HCT116 (cell line): Measurements from ENCODE around the gene CCDC127. TPM values are rescaled to one million over a fixed set of nuclear protein-coding genes. Genes with fewer than 3 reads are reported as not detected.

ENCODE experiments used
- ATAC-seq: fragments of 200-7000 bp; cut with Tn5 transposase; 2 replicates; pipeline ENCODE4 v1.9.1; 2020; ENCODE audit warnings: mild to moderate bottlenecking, moderate library complexity
- BruUV-seq: library from RNA; stranded (reverse); fragments of 400-500 nt; replicated peaks from 2 replicates; lab custom pipeline; 2021; lab: Mats Ljungman, UMichigan
- CTCF ChIA-PET: fragments of 300-600 bp; sonication (Branson Sonifier 250); formaldehyde crosslinking; loops from one replicate; lab custom pipeline; 2021; ENCODE audit warnings: antibody characterized with exemption; lab: Charles Lee
- POLR2A ChIA-PET: fragments of 300-600, 350-600 bp; sonication (Branson Sonifier 250); formaldehyde crosslinking; loops from one replicate; lab custom pipeline; 2021; ENCODE audit warnings: antibody characterized with exemption; lab: Charles Lee
- RAD21 ChIA-PET, 2 experiments: fragments of 300-600 bp; sonication (Branson Sonifier 250); formaldehyde crosslinking; loops; one replicate each; lab custom pipeline; 2023; ENCODE audit warnings: low total read pairs in 2 of 2; ENCODE audit not compliant: uncharacterized antibody in 2 of 2, unreplicated experiment in 2 of 2, low non-redundant PET in 1 of 2; lab: Charles Lee
- DNase-seq: peaks from one replicate; pipeline ENCODE4 v3.0.0-alpha.2; 2010; ENCODE audit warnings: low read depth, low spot score
- H2AFZ ChIP-seq: fragments of 200-600 bp; shearing (Covaris generic), sonication (generic); 2 replicates; pipeline ENCODE4 v1.6.1; 2017; ENCODE audit warnings: low read depth, mixed run types, mixed read lengths, antibody characterized with exemption, low read length; ENCODE audit not compliant: poor library complexity, severe bottlenecking
- H3K27ac ChIP-seq: 2 replicates; pipeline ENCODE4 v1.5.1; 2012; ENCODE audit warnings: low read depth, low read length
- H3K27me3 ChIP-seq: fragments of 200-600 bp; sonication (generic); 2 replicates; pipeline ENCODE4 v1.6.1; 2016; ENCODE audit warnings: mixed run types, low read length, mixed read lengths; ENCODE audit not compliant: insufficient read depth
- H3K36me3 ChIP-seq, 2 experiments: fragments of 200-500 bp in 1 of 2; fragments of 200-600 bp in 1 of 2; sonication (Bioruptor generic) in 1 of 2; sonication (generic) in 1 of 2; 2 replicates each; pipeline versions ENCODE4 v1.5.1 to v1.6.1; 2014 to 2016; ENCODE audit warnings: low read length in 2 of 2, inconsistent platforms in 1 of 2, mixed read lengths in 1 of 2, mixed run types in 1 of 2; ENCODE audit not compliant: insufficient read depth in 2 of 2, control insufficient read depth in 1 of 2
- H3K4me1 ChIP-seq, 2 experiments: fragments of 200-600 bp in 1 of 2; sonication (generic) in 1 of 2; 2 replicates each; pipeline versions ENCODE4 v1.5.1 to v1.6.1; 2012 to 2017; ENCODE audit warnings: low read length in 2 of 2, inconsistent platforms in 1 of 2, mild to moderate bottlenecking in 1 of 2, mixed read lengths in 1 of 2, mixed run types in 1 of 2, moderate library complexity in 1 of 2; ENCODE audit not compliant: insufficient read depth in 2 of 2, control insufficient read depth in 1 of 2
- H3K4me2 ChIP-seq: fragments of 200-600 bp; sonication (generic); 2 replicates; pipeline ENCODE4 v1.6.1; 2017; ENCODE audit warnings: mixed run types, low read length, mixed read lengths
- H3K4me3 ChIP-seq, 2 experiments: fragments of 200-600 bp in 1 of 2; sonication (generic) in 1 of 2; replicated peaks in 1 of 2; 2 replicates each; pipeline ENCODE4 v1.5.1; 2011 to 2016; ENCODE audit warnings: low read length in 2 of 2, control low read depth in 1 of 2, low read depth in 1 of 2, mild to moderate bottlenecking in 1 of 2, mixed read lengths in 1 of 2, mixed run types in 1 of 2
- H3K79me2 ChIP-seq: fragments of 200-600 bp; sonication (generic); 2 replicates; pipeline ENCODE4 v1.6.1; 2017; ENCODE audit warnings: mild to moderate bottlenecking, mixed run types, low read length, moderate library complexity, mixed read lengths; ENCODE audit not compliant: insufficient read depth
- H3K9ac ChIP-seq: fragments of 200-600 bp; sonication (generic); 2 replicates; pipeline ENCODE4 v1.6.1; 2016; ENCODE audit warnings: low read length, mixed read lengths
- H3K9me2 ChIP-seq: fragments of 200-600 bp; sonication (generic), shearing (Covaris generic); 2 replicates; pipeline ENCODE4 v1.6.1; 2017; ENCODE audit warnings: mixed run types, mild to moderate bottlenecking, moderate library complexity; ENCODE audit not compliant: insufficient read depth
- H3K9me3 ChIP-seq, 2 experiments: fragments of 200-500 bp in 1 of 2; fragments of 200-600 bp in 1 of 2; sonication (Bioruptor generic) in 1 of 2; sonication (generic) in 1 of 2; 2 replicates each; pipeline ENCODE4 v1.6.1; 2014 to 2017; ENCODE audit warnings: low read length in 2 of 2, mixed read lengths in 2 of 2, inconsistent platforms in 1 of 2, low read depth in 1 of 2, mild to moderate bottlenecking in 1 of 2, mixed run types in 1 of 2, moderate library complexity in 1 of 2; ENCODE audit not compliant: control insufficient read depth in 1 of 2, insufficient read depth in 1 of 2
- H4K20me1 ChIP-seq: fragments of 200-600 bp; sonication (generic), shearing (Covaris generic); 2 replicates; pipeline ENCODE4 v1.6.1; 2017; ENCODE audit warnings: mixed run types, mild to moderate bottlenecking, moderate library complexity; ENCODE audit not compliant: insufficient read depth
- CBX3 ChIP-seq: IDR thresholded peaks from 2 replicates; pipeline ENCODE4 v1.6.1; 2012; ENCODE audit warnings: low read depth
- EGR1 ChIP-seq: IDR thresholded peaks from 2 replicates; pipeline ENCODE4 v1.6.1; 2012; ENCODE audit warnings: low read depth
- ELF1 ChIP-seq: IDR thresholded peaks from 2 replicates; pipeline ENCODE4 v1.6.1; 2012; ENCODE audit warnings: low read depth, borderline replicate concordance
- FOSL1 ChIP-seq: IDR thresholded peaks from 2 replicates; pipeline ENCODE4 v1.6.1; 2012; ENCODE audit warnings: low read depth
- JUND ChIP-seq: IDR thresholded peaks from 2 replicates; pipeline ENCODE4 v1.6.1; 2012
- MAX ChIP-seq: IDR thresholded peaks from 2 replicates; pipeline ENCODE4 v1.6.1; 2012
- SIN3A ChIP-seq: IDR thresholded peaks from 2 replicates; pipeline ENCODE4 v1.6.1; 2012; ENCODE audit warnings: low read depth
- TCF7L2 ChIP-seq: IDR thresholded peaks from 2 replicates; pipeline ENCODE4 v1.7.0; 2011; ENCODE audit warnings: borderline replicate concordance, inconsistent platforms; ENCODE audit not compliant: insufficient read depth, insufficient read length; ENCODE audit errors: extremely low read depth
- YY1 ChIP-seq: IDR thresholded peaks from 2 replicates; pipeline ENCODE4 v1.6.1; 2011; ENCODE audit warnings: low read length, low read depth, moderate library complexity, mild to moderate bottlenecking; ENCODE audit not compliant: insufficient replicate concordance; ENCODE audit errors: extremely low read depth
- ZNF274 ChIP-seq: fragments of 200-500 bp; sonication (Bioruptor generic); IDR thresholded peaks from 2 replicates; pipeline ENCODE4 v1.6.1; 2014; ENCODE audit warnings: mild to moderate bottlenecking, low read depth, low read length, inconsistent platforms
- intact Hi-C: fragments of 100-400 bp; cut with micrococcal nuclease; formaldehyde crosslinking; loops from 2 replicates; pipeline ENCODE4 v1.10.0; 2022
- total RNA-seq: library from RNA; stranded (reverse); gene quantifications from one replicate; pipeline ENCODE4 v1.2.1, GENCODE V29; 2021; ENCODE audit not compliant: unreplicated experiment
- TF ChIP-seq, protein P1 (sequence below): IDR thresholded peaks from 2 replicates; pipeline ENCODE4 v1.6.1; 2012; ENCODE audit warnings: low read depth
- TF ChIP-seq, protein P2 (sequence below): IDR thresholded peaks from 2 replicates; pipeline ENCODE4 v1.6.1; 2012

Gene CCDC127
- total RNA-seq, 1 experiment from 2014 or later = 5.1 TPM

DNA sequence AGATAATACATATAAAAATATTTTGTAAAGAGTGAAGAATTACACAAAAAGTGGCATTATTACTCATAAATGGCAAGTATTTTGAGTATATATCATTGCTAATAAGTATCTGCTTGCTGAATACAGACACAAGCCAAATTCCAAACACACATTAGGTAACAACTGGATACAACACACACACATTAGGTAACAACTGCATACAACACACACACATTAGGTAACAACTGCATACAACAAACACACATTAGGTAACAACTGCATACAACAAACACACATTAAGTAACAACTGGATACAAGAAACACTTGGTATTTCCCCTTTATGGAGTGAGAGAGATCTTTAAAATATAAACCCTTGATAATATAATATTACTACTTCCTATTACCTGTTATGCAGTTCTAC lies 13.5 kb downstream of the CCDC127 start:
- H2AFZ ChIP-seq = no peak overlapping the region
- ATAC-seq = no peak
- H3K27ac ChIP-seq = no peak overlapping the region
- ChIA-PET POLR2A (no interaction called here), CTCF (no interaction called here), RAD21 (no interaction called here)
- H3K4me1 ChIP-seq = no peaks in the 10 kb centered on the region
- H3K4me2 ChIP-seq = no peak overlapping the region
- H3K27me3 ChIP-seq = no peaks in the 10 kb centered on the region
- no peaks in the 10 kb centered on the region for H4K20me1 ChIP-seq
- intact Hi-C loops = no loop called here
- no peak overlapping the region for H3K4me3 ChIP-seq
- TF ChIP-seq ZNF274 = no peak
- no peak for TF ChIP-seq MAX
- TF ChIP-seq, protein P1, sequence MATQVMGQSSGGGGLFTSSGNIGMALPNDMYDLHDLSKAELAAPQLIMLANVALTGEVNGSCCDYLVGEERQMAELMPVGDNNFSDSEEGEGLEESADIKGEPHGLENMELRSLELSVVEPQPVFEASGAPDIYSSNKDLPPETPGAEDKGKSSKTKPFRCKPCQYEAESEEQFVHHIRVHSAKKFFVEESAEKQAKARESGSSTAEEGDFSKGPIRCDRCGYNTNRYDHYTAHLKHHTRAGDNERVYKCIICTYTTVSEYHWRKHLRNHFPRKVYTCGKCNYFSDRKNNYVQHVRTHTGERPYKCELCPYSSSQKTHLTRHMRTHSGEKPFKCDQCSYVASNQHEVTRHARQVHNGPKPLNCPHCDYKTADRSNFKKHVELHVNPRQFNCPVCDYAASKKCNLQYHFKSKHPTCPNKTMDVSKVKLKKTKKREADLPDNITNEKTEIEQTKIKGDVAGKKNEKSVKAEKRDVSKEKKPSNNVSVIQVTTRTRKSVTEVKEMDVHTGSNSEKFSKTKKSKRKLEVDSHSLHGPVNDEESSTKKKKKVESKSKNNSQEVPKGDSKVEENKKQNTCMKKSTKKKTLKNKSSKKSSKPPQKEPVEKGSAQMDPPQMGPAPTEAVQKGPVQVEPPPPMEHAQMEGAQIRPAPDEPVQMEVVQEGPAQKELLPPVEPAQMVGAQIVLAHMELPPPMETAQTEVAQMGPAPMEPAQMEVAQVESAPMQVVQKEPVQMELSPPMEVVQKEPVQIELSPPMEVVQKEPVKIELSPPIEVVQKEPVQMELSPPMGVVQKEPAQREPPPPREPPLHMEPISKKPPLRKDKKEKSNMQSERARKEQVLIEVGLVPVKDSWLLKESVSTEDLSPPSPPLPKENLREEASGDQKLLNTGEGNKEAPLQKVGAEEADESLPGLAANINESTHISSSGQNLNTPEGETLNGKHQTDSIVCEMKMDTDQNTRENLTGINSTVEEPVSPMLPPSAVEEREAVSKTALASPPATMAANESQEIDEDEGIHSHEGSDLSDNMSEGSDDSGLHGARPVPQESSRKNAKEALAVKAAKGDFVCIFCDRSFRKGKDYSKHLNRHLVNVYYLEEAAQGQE = no peak
- TF ChIP-seq TCF7L2 = no peak
- no peak for TF ChIP-seq SIN3A
- TF ChIP-seq FOSL1 = no peak
- no peak for TF ChIP-seq CBX3
- TF ChIP-seq ELF1 = no peak
- TF ChIP-seq, protein P2, sequence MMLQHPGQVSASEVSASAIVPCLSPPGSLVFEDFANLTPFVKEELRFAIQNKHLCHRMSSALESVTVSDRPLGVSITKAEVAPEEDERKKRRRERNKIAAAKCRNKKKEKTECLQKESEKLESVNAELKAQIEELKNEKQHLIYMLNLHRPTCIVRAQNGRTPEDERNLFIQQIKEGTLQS = no peak
- no peak for TF ChIP-seq JUND
- TF ChIP-seq YY1 = no peak
- no peak for TF ChIP-seq EGR1
- no peak for DNase-seq
- no peak overlapping the region for H3K9ac ChIP-seq
- H3K36me3 ChIP-seq = peaks cover 0 to 7% of the 10 kb centered on the region in 2 experiments; a peak in 2 of 4 replicates
- H3K9me3 ChIP-seq = no peaks in the 10 kb centered on the region
- BruUV-seq = no TSS peak
- H3K79me2 ChIP-seq = peaks cover 20% of the 10 kb centered on the region; the same call in 1 of the 2 replicates
- no peaks in the 10 kb centered on the region for H3K9me2 ChIP-seq
